Tibial artery (tissue), 4 donors: Measurements from ENCODE around the gene ZFAND2A.

Experiments used
- DNase-seq, 2 donors: peaks; one replicate each; pipeline ENCODE4 v3.0.0-alpha.2; 2019
- H3K27ac ChIP-seq, 2 donors: fragments of 200-600 bp; sonication (generic) in 1 of 2; 1 replicate in 1 of 2; 2 replicates in 1 of 2; pipeline ENCODE4 v1.5.1; 2018 to 2019; ENCODE audit warnings: mild to moderate bottlenecking in 1 of 2
- H3K27me3 ChIP-seq, 2 donors: fragments of 200-600 bp; sonication (generic) in 1 of 2; one replicate each; pipeline versions ENCODE4 v1.5.1 to v1.6.0; 2016 to 2019
- H3K36me3 ChIP-seq, 3 donors: fragments of 200-600 bp; sonication (generic) in 2 of 3; one replicate each; pipeline ENCODE4 v1.5.1; 2016 to 2019; ENCODE audit warnings: mild to moderate bottlenecking in 2 of 3
- H3K4me1 ChIP-seq, 4 donors: fragments of 200-600 bp; sonication (generic) in 2 of 4; 1 replicate in 3 of 4; 2 replicates in 1 of 4; pipeline ENCODE4 v1.5.1; 2016 to 2019
- H3K4me3 ChIP-seq, 2 donors: fragments of 200-600 bp; sonication (generic) in 1 of 2; 1 replicate in 1 of 2; 2 replicates in 1 of 2; pipeline ENCODE4 v1.5.1; 2018 to 2019; ENCODE audit warnings: mild to moderate bottlenecking in 2 of 2
- H3K9me3 ChIP-seq, 3 donors: fragments of 200-600 bp; sonication (generic) in 1 of 3; one replicate each; pipeline ENCODE4 v1.5.1; 2016 to 2019
- CTCF ChIP-seq, 2 experiments: fragments of 200-600 bp in 1 of 2; fragments of 450-650 bp in 1 of 2; IDR thresholded peaks; one replicate each; pipeline ENCODE4 v1.5.1; 2017 to 2019; ENCODE audit warnings: antibody characterized with exemption in 2 of 2, mild to moderate bottlenecking in 1 of 2, moderate library complexity in 1 of 2
- intact Hi-C: fragments of 100-400 bp; cut with DNase I; formaldehyde crosslinking; loops from one replicate; pipeline ENCODE4 v1.15.0; 2023; ENCODE audit warnings: low total_unique reads

ZFAND2A gene

GRCh38 chr7:1114505-1114904 is 45.5 kb downstream of the ZFAND2A start:
- no peak overlapping the region for H3K4me3 ChIP-seq
- H3K27ac ChIP-seq = no peak overlapping the region
- no peaks in the 10 kb centered on the region for H3K27me3 ChIP-seq
- peaks cover 0 to 4% (median 0%) of the 10 kb centered on the region in 3 donors for H3K36me3 ChIP-seq
- no peak for DNase-seq
- H3K9me3 ChIP-seq = no peaks in the 10 kb centered on the region
- peaks cover 0 to 4% (median 0%) of the 10 kb centered on the region in 4 donors for H3K4me1 ChIP-seq
- intact Hi-C loops = no loop called here
- TF ChIP-seq CTCF (IDR thresholded peaks at IDR 0.05) = no peak

- Histone ChIP-seq H3K4me3 (no peak overlapping the region), H3K4me1 (peaks cover 0 to 4% (median 0%) of the 10 kb centered on the region in 4 donors), H3K9me3 (no peaks in the 10 kb centered on the region), H3K27ac (no peak overlapping the region), H3K36me3 (peaks cover 0 to 4% (median 0%) of the 10 kb centered on the region in 3 donors), H3K27me3 (no peaks in the 10 kb centered on the region)
- intact Hi-C loops = no loop called here
- TF ChIP-seq CTCF (IDR thresholded peaks at IDR 0.05) = no peak
- no peak for DNase-seq
These were observed 45.9 kb downstream of the ZFAND2A start for GRCh38 chr7:1114088-1114487.

GRCh38 chr7:1113548-1113885 is 46.5 kb downstream of the ZFAND2A start:
- H3K27me3 ChIP-seq = no peaks in the 10 kb centered on the region
- intact Hi-C loops = no loop called here
- peaks cover 0 to 4% (median 0%) of the 10 kb centered on the region in 4 donors for H3K4me1 ChIP-seq
- no peak for TF ChIP-seq CTCF (IDR thresholded peaks at IDR 0.05)
- H3K27ac ChIP-seq = no peak overlapping the region
- no peak overlapping the region for H3K4me3 ChIP-seq
- no peaks in the 10 kb centered on the region for H3K9me3 ChIP-seq
- peaks cover 0 to 4% (median 0%) of the 10 kb centered on the region in 3 donors for H3K36me3 ChIP-seq
- no peak for DNase-seq

- intact Hi-C loops = no loop called here
- Histone ChIP-seq H3K36me3 (peaks cover 0 to 4% (median 0%) of the 10 kb centered on the region in 3 donors), H3K27ac (no peak overlapping the region), H3K4me3 (no peak overlapping the region), H3K4me1 (peaks cover 0 to 4% (median 0%) of the 10 kb centered on the region in 4 donors), H3K9me3 (no peaks in the 10 kb centered on the region), H3K27me3 (no peaks in the 10 kb centered on the region)
- no peak for DNase-seq
- no peak for TF ChIP-seq CTCF (IDR thresholded peaks at IDR 0.05)
These were observed 47.1 kb downstream of the ZFAND2A start for GRCh38 chr7:1112625-1113547.

- no peak for DNase-seq
- no peaks in the 10 kb centered on the region for H3K9me3 ChIP-seq
- H3K27ac ChIP-seq = no peak overlapping the region
- H3K36me3 ChIP-seq = peaks cover 0 to 4% (median 0%) of the 10 kb centered on the region in 3 donors
- intact Hi-C loops = no loop called here
- peaks cover 0 to 4% (median 0%) of the 10 kb centered on the region in 4 donors for H3K4me1 ChIP-seq
- no peaks in the 10 kb centered on the region for H3K27me3 ChIP-seq
- H3K4me3 ChIP-seq = no peak overlapping the region
- no peak for TF ChIP-seq CTCF (IDR thresholded peaks at IDR 0.05)
These were observed 47.9 kb downstream of the ZFAND2A start for GRCh38 chr7:1112109-1112508.
